Measurements from ENCODE around the gene GPR161. TPM values are rescaled to one million over a fixed set of nuclear protein-coding genes. Genes with fewer than 3 reads are reported as not detected.

The GPR161 gene
- total and polyA plus RNA-seq, 9 of the 15 experiments (the other 6 are each of a cell fraction or from before 2014, with no cell fraction given): 0.15 to 2.4 (median 0.76) TPM

GRCh38 chr1:168178638-168179437, 42.1 kb upstream of the GPR161 start, which contains the start of gene TIPRL (continued):
- TF ChIP-seq ADNP (tag; IDR thresholded peaks at IDR 0.05) (no peak), ZNF165 (CRISPR knock-in tag; IDR thresholded peaks at IDR 0.05; ENCODE audit: borderline replicate concordance) (no peak), BMI1 (IDR thresholded peaks at IDR 0.05; ENCODE audit: low read length) (no peak), BHLHE40 (IDR thresholded peaks at IDR 0.05; ENCODE audit: low read length) (peak; percentile 33; the same call in 1 of the 2 replicates), HEY1 (CRISPR knock-in tag; IDR thresholded peaks at IDR 0.05; ENCODE audit: borderline replicate concordance) (no peak), E2F5 (CRISPR knock-in tag; IDR thresholded peaks at IDR 0.05) (0 out of 2 replicates have a peak, but pooled peaks have one; percentile 66), RAD21 (CRISPR knock-in tag; conservative IDR thresholded peaks at IDR 0.05 in 1 of 2, IDR thresholded peaks at IDR 0.05 in 1 of 2) (peak; percentile 58 to 60), XRCC4 (IDR thresholded peaks at IDR 0.05; ENCODE audit: extremely low read depth, insufficient read depth, insufficient read length) (no peak), KDM5B (IDR thresholded peaks at IDR 0.05; ENCODE audit: insufficient replicate concordance, low read depth, low read length) (peak; percentile 76), ZNF583 (CRISPR knock-in tag; IDR thresholded peaks at IDR 0.05) (no peak), THAP7 (CRISPR knock-in tag; IDR thresholded peaks at IDR 0.05) (no peak), RCOR1 (IDR thresholded peaks at IDR 0.05; ENCODE audit: borderline replicate concordance in 1 of 2, low read depth in 2 of 2, low read length in 2 of 2) (peak; percentile 20 to 66; a peak in 2 of 4 replicates), YBX1 (IDR thresholded peaks at IDR 0.05) (no peak), ZNF507 (tag; conservative IDR thresholded peaks at IDR 0.05) (no peak), ZNF695 (CRISPR knock-in tag; IDR thresholded peaks at IDR 0.05) (no peak), NONO (IDR thresholded peaks at IDR 0.05; ENCODE audit: low read depth in 2 of 2, low read length in 1 of 2) (0 out of 4 replicates have a peak, but pooled peaks of 1 of the 2 experiments have one; percentile 53), ZBTB49 (CRISPR knock-in tag; IDR thresholded peaks at IDR 0.05; ENCODE audit: borderline replicate concordance) (no peak), ATF7 (IDR thresholded peaks at IDR 0.05) (peak; percentile 100), FOXJ2 (tag; IDR thresholded peaks at IDR 0.05) (no peak), SUPT5H (IDR thresholded peaks at IDR 0.05) (peak; percentile 95), HES1 (IDR thresholded peaks at IDR 0.05; ENCODE audit: low read depth) (no peak), JUNB (CRISPR knock-in tag; conservative IDR thresholded peaks at IDR 0.05) (peak; percentile 99), SMAD4 (CRISPR knock-in tag; conservative IDR thresholded peaks at IDR 0.05) (peak; percentile 65), MCM5 (IDR thresholded peaks at IDR 0.05; ENCODE audit: low read depth) (no peak), CXXC5 (CRISPR knock-in tag; IDR thresholded peaks at IDR 0.05) (peak; percentile 97)

All from K562 (cell line).